BLaER1 (cell line): ENCODE data around the gene NAPA.

Source experiments
- H3K27ac ChIP-seq: shearing (Covaris generic); formaldehyde crosslinking; 2 replicates; pipeline ENCODE4 v1.8.1; 2022
- H3K27me3 ChIP-seq: shearing (Covaris generic); formaldehyde crosslinking; 2 replicates; pipeline ENCODE4 v1.8.1; 2022
- H3K36me3 ChIP-seq: shearing (Covaris generic); formaldehyde crosslinking; 2 replicates; pipeline ENCODE4 v1.8.1; 2022
- H3K4me1 ChIP-seq: shearing (Covaris generic); formaldehyde crosslinking; 2 replicates; pipeline ENCODE4 v1.8.1; 2022
- H3K4me2 ChIP-seq: shearing (Covaris generic); formaldehyde crosslinking; 2 replicates; pipeline ENCODE4 v1.8.1; 2022
- H3K4me3 ChIP-seq: shearing (Covaris generic); formaldehyde crosslinking; 2 replicates; pipeline ENCODE4 v1.8.1; 2022
- H3K9ac ChIP-seq: shearing (Covaris generic); formaldehyde crosslinking; 2 replicates; pipeline ENCODE4 v1.8.1; 2022
- H3K9me3 ChIP-seq: shearing (Covaris generic); formaldehyde crosslinking; 2 replicates; pipeline ENCODE4 v1.8.1; 2022
- H4K20me1 ChIP-seq: shearing (Covaris generic); formaldehyde crosslinking; 2 replicates; pipeline ENCODE4 v1.8.1; 2022
- Cebpa-rat ChIP-seq: shearing (Covaris generic); IDR thresholded peaks from 2 replicates; pipeline ENCODE4 v1.8.1; 2022

Gene NAPA

GRCh38 chr19:47526798-47527197, 11.9 kb upstream of the NAPA start:
- Histone ChIP-seq H3K36me3 (no peaks in the 10 kb centered on the region), H4K20me1 (peaks cover 3% of the 10 kb centered on the region; the same call in 1 of the 2 replicates), H3K9me3 (no peaks in the 10 kb centered on the region), H3K4me2 (no peak overlapping the region), H3K9ac (no peak overlapping the region), H3K27me3 (peaks cover 10% of the 10 kb centered on the region), H3K27ac (no peak overlapping the region), H3K4me3 (no peak overlapping the region), H3K4me1 (peaks cover 22% of the 10 kb centered on the region)
- no peak for TF ChIP-seq Cebpa-rat

GRCh38 chr19:47523473-47523872, 8.6 kb upstream of the NAPA start:
- Histone ChIP-seq H3K9me3 (no peaks in the 10 kb centered on the region), H3K27ac (no peak overlapping the region)

GRCh38 chr19:47521473-47522180, 6.8 kb upstream of the NAPA start:
- Histone ChIP-seq H3K9me3 (no peaks in the 10 kb centered on the region), H3K27ac (no peak overlapping the region), H4K20me1 (peaks cover 46% of the 10 kb centered on the region), H3K36me3 (no peaks in the 10 kb centered on the region), H3K4me1 (peaks cover 47% of the 10 kb centered on the region), H3K27me3 (peaks cover 46% of the 10 kb centered on the region), H3K9ac (no peak overlapping the region), H3K4me3 (no peak overlapping the region), H3K4me2 (no peak overlapping the region)
- no peak for TF ChIP-seq Cebpa-rat

More at GRCh38 chr19:47523473-47523872, 8.6 kb upstream of the NAPA start:
- Histone ChIP-seq H3K4me3 (no peak overlapping the region), H3K36me3 (no peaks in the 10 kb centered on the region), H3K4me2 (peak overlapping the region; percentile 69), H3K9ac (no peak overlapping the region), H4K20me1 (peaks cover 37% of the 10 kb centered on the region), H3K4me1 (peaks cover 29% of the 10 kb centered on the region), H3K27me3 (peaks cover 38% of the 10 kb centered on the region)
- TF ChIP-seq Cebpa-rat = no peak

GRCh38 chr19:47520839-47521238, 6.0 kb upstream of the NAPA start:
- H3K9ac ChIP-seq = no peak overlapping the region
- no peaks in the 10 kb centered on the region for H3K36me3 ChIP-seq
- H4K20me1 ChIP-seq = peaks cover 46% of the 10 kb centered on the region
- H3K4me3 ChIP-seq = no peak overlapping the region
- peaks cover 47% of the 10 kb centered on the region for H3K27me3 ChIP-seq
- H3K27ac ChIP-seq = no peak overlapping the region
- no peaks in the 10 kb centered on the region for H3K9me3 ChIP-seq
- peaks cover 55% of the 10 kb centered on the region for H3K4me1 ChIP-seq
- no peak for TF ChIP-seq Cebpa-rat
- H3K4me2 ChIP-seq = no peak overlapping the region

- H3K36me3 ChIP-seq = no peaks in the 10 kb centered on the region
- H3K9ac ChIP-seq = no peak overlapping the region
- peaks cover 46% of the 10 kb centered on the region for H4K20me1 ChIP-seq
- no peak overlapping the region for H3K4me3 ChIP-seq
- H3K27me3 ChIP-seq = peaks cover 47% of the 10 kb centered on the region
- peaks cover 58% of the 10 kb centered on the region for H3K4me1 ChIP-seq
- TF ChIP-seq Cebpa-rat = no peak
- H3K27ac ChIP-seq = no peak overlapping the region
- no peak overlapping the region for H3K4me2 ChIP-seq
- no peaks in the 10 kb centered on the region for H3K9me3 ChIP-seq
Observed at GRCh38 chr19:47520343-47520806, 5.5 kb upstream of the NAPA start.

GRCh38 chr19:47518854-47519253, 4.0 kb upstream of the NAPA start:
- Histone ChIP-seq H3K27me3 (peaks cover 47% of the 10 kb centered on the region), H3K27ac (no peak overlapping the region), H3K4me2 (peak overlapping the region; percentile 72), H3K36me3 (no peaks in the 10 kb centered on the region), H3K4me3 (no peak overlapping the region), H3K4me1 (peaks cover 60% of the 10 kb centered on the region), H3K9ac (no peak overlapping the region), H3K9me3 (no peaks in the 10 kb centered on the region), H4K20me1 (peaks cover 54% of the 10 kb centered on the region)
- TF ChIP-seq Cebpa-rat = no peak

GRCh38 chr19:47518139-47518538, 3.3 kb upstream of the NAPA start:
- H3K4me2 ChIP-seq = peak overlapping the region; percentile 72
- TF ChIP-seq Cebpa-rat = no peak
- H3K4me1 ChIP-seq = peaks cover 60% of the 10 kb centered on the region
- H3K27ac ChIP-seq = no peak overlapping the region
- no peaks in the 10 kb centered on the region for H3K9me3 ChIP-seq
- H3K9ac ChIP-seq = no peak overlapping the region
- H3K36me3 ChIP-seq = no peaks in the 10 kb centered on the region
- H3K4me3 ChIP-seq = no peak overlapping the region
- peaks cover 62% of the 10 kb centered on the region for H4K20me1 ChIP-seq
- peaks cover 47% of the 10 kb centered on the region for H3K27me3 ChIP-seq

GRCh38 chr19:47514151-47514868, 553 bp downstream of the NAPA start:
- peaks cover 15% of the 10 kb centered on the region for H3K27me3 ChIP-seq
- peaks cover 72% of the 10 kb centered on the region for H4K20me1 ChIP-seq
- H3K4me2 ChIP-seq = peak overlapping the region; percentile 100
- peaks cover 71% of the 10 kb centered on the region for H3K4me1 ChIP-seq
- peaks cover 17% of the 10 kb centered on the region for H3K36me3 ChIP-seq
- no peaks in the 10 kb centered on the region for H3K9me3 ChIP-seq
- peak overlapping the region; percentile 90 for H3K27ac ChIP-seq
- H3K9ac ChIP-seq = peak overlapping the region; percentile 98
- no peak for TF ChIP-seq Cebpa-rat
- H3K4me3 ChIP-seq = peak overlapping the region; percentile 98

- H3K4me2 ChIP-seq = peak overlapping the region; percentile 100; the same call in 1 of the 2 replicates
- H3K36me3 ChIP-seq = peaks cover 17% of the 10 kb centered on the region
- H3K27me3 ChIP-seq = peaks cover 9% of the 10 kb centered on the region
- peaks cover 69% of the 10 kb centered on the region for H3K4me1 ChIP-seq
- peaks cover 73% of the 10 kb centered on the region for H4K20me1 ChIP-seq
- no peak overlapping the region for H3K27ac ChIP-seq
- no peaks in the 10 kb centered on the region for H3K9me3 ChIP-seq
- no peak for TF ChIP-seq Cebpa-rat
- no peak overlapping the region for H3K4me3 ChIP-seq
- H3K9ac ChIP-seq = 0 out of 2 replicates have a peak overlapping the region, but pooled peaks have one; percentile 30
Observed at GRCh38 chr19:47512948-47513319, 1.9 kb downstream of the NAPA start.
